Tibial artery (tissue), 4 donors: ENCODE results near the gene HPCAL1.

Experiments
- DNase-seq, 2 donors: peaks; one replicate each; pipeline ENCODE4 v3.0.0-alpha.2; 2019
- H3K27ac ChIP-seq, 2 donors: fragments of 200-600 bp; sonication (generic) in 1 of 2; 1 replicate in 1 of 2; 2 replicates in 1 of 2; pipeline ENCODE4 v1.5.1; 2018 to 2019; ENCODE audit warnings: mild to moderate bottlenecking in 1 of 2
- H3K27me3 ChIP-seq, 2 donors: fragments of 200-600 bp; sonication (generic) in 1 of 2; one replicate each; pipeline versions ENCODE4 v1.5.1 to v1.6.0; 2016 to 2019
- H3K36me3 ChIP-seq, 3 donors: fragments of 200-600 bp; sonication (generic) in 2 of 3; one replicate each; pipeline ENCODE4 v1.5.1; 2016 to 2019; ENCODE audit warnings: mild to moderate bottlenecking in 2 of 3
- H3K4me1 ChIP-seq, 4 donors: fragments of 200-600 bp; sonication (generic) in 2 of 4; 1 replicate in 3 of 4; 2 replicates in 1 of 4; pipeline ENCODE4 v1.5.1; 2016 to 2019
- H3K4me3 ChIP-seq, 2 donors: fragments of 200-600 bp; sonication (generic) in 1 of 2; 1 replicate in 1 of 2; 2 replicates in 1 of 2; pipeline ENCODE4 v1.5.1; 2018 to 2019; ENCODE audit warnings: mild to moderate bottlenecking in 2 of 2
- H3K9me3 ChIP-seq, 3 donors: fragments of 200-600 bp; sonication (generic) in 1 of 3; one replicate each; pipeline ENCODE4 v1.5.1; 2016 to 2019
- intact Hi-C: fragments of 100-400 bp; cut with DNase I; formaldehyde crosslinking; loops from one replicate; pipeline ENCODE4 v1.15.0; 2023; ENCODE audit warnings: low total_unique reads
- TF ChIP-seq, protein P1 (sequence below), 2 experiments: fragments of 200-600 bp in 1 of 2; fragments of 450-650 bp in 1 of 2; IDR thresholded peaks; one replicate each; pipeline ENCODE4 v1.5.1; 2017 to 2019; ENCODE audit warnings: antibody characterized with exemption in 2 of 2, mild to moderate bottlenecking in 1 of 2, moderate library complexity in 1 of 2

HPCAL1 gene

DNA sequence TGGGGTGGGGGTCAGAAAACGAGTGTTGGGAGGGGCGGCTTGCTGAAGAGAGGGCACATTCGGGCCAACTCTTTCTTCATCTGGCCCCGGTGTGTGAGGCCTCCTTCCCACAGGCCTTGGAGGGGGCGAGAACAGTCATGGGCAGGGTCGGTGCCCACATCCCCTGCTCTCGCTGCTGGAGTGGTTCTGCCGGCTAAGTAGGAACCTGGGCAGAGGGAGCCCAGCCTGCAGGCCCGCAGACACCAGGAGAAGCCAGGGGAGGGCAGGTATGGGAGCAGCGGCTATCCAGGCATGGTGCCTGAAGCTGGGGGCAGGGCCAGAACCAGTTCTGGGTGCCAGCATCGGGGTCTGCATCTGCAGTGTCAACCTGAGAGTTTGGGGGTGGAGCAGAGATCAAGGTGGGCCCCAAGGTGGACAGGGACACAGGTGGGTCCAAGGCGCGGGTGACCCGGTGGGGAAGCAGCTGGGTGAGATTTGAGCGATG lies 46.6 kb upstream of the HPCAL1 start:
- no peak overlapping the region for H3K4me3 ChIP-seq
- no peaks in the 10 kb centered on the region for H3K4me1 ChIP-seq
- peaks cover 0 to under 1% (median 0%) of the 10 kb centered on the region in 3 donors for H3K9me3 ChIP-seq
- intact Hi-C loops, result no loop called here
- peaks cover 0 to 3% of the 10 kb centered on the region in 2 donors for H3K27me3 ChIP-seq
- TF ChIP-seq, protein P1, sequence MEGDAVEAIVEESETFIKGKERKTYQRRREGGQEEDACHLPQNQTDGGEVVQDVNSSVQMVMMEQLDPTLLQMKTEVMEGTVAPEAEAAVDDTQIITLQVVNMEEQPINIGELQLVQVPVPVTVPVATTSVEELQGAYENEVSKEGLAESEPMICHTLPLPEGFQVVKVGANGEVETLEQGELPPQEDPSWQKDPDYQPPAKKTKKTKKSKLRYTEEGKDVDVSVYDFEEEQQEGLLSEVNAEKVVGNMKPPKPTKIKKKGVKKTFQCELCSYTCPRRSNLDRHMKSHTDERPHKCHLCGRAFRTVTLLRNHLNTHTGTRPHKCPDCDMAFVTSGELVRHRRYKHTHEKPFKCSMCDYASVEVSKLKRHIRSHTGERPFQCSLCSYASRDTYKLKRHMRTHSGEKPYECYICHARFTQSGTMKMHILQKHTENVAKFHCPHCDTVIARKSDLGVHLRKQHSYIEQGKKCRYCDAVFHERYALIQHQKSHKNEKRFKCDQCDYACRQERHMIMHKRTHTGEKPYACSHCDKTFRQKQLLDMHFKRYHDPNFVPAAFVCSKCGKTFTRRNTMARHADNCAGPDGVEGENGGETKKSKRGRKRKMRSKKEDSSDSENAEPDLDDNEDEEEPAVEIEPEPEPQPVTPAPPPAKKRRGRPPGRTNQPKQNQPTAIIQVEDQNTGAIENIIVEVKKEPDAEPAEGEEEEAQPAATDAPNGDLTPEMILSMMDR (IDR thresholded peaks at IDR 0.05), result no peak
- no peaks in the 10 kb centered on the region for H3K36me3 ChIP-seq
- no peak overlapping the region for H3K27ac ChIP-seq
- DNase-seq, result no peak

DNA sequence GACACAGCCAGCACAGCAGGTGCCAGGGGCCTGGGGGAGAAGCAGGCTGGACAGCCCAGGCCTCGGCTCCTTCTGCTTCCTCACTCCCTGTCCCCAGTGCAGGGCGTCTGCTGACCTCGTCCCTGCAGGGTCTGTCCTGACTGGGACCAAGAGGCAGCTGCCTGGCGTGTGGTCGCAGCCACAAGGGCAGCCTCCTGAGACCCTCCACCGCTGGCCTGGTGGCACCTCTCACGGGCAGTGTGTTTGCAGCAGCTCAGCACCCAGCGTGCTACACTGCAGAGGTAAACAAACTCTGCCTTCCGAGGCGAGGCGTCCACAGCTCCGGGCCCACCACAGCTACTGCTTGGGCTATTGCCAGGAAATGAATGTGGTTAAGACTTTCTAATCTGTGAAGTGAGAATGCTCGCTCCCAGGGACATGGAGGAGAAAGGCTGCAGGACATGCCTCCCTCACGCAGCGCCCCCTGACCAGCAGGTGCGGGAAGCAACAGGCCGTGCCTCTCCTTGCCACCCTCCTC lies 46.1 kb upstream of the HPCAL1 start:
- peak in 1 of 2 donors; percentile 27 for DNase-seq
- Histone ChIP-seq H3K27me3 (peaks cover 0 to 3% of the 10 kb centered on the region in 2 donors), H3K4me1 (no peaks in the 10 kb centered on the region), H3K4me3 (no peak overlapping the region), H3K27ac (no peak overlapping the region), H3K9me3 (no peaks in the 10 kb centered on the region), H3K36me3 (no peaks in the 10 kb centered on the region)
- intact Hi-C loops, result no loop called here
- TF ChIP-seq, protein P1 (IDR thresholded peaks at IDR 0.05), result no peak

DNA sequence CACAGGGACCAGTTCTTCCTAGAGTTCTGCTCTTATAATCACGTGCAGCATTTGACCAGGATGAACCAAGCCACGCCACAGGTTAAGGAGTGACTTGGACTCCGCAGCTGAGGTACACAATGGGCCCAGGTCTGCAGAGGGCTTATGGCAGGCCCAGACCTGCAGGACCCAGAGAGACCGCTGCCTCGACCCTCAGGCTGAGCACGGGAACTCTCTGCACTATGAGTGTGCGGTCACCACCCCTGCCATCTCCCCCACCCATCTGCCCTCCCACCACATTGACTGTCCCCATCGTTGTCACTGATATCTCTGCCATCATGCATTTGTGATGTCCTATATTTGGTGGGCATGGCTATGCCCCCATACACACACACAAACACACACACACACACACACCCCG lies 45.7 kb upstream of the HPCAL1 start:
- Histone ChIP-seq H3K27me3 (peaks cover 0 to 3% of the 10 kb centered on the region in 2 donors), H3K27ac (no peak overlapping the region), H3K4me1 (no peaks in the 10 kb centered on the region), H3K4me3 (no peak overlapping the region), H3K36me3 (no peaks in the 10 kb centered on the region), H3K9me3 (no peaks in the 10 kb centered on the region)
- peak in 1 of 2 donors; percentile 50 for DNase-seq
- TF ChIP-seq, protein P1 (IDR thresholded peaks at IDR 0.05), result no peak
- intact Hi-C loops, result no loop called here

DNA sequence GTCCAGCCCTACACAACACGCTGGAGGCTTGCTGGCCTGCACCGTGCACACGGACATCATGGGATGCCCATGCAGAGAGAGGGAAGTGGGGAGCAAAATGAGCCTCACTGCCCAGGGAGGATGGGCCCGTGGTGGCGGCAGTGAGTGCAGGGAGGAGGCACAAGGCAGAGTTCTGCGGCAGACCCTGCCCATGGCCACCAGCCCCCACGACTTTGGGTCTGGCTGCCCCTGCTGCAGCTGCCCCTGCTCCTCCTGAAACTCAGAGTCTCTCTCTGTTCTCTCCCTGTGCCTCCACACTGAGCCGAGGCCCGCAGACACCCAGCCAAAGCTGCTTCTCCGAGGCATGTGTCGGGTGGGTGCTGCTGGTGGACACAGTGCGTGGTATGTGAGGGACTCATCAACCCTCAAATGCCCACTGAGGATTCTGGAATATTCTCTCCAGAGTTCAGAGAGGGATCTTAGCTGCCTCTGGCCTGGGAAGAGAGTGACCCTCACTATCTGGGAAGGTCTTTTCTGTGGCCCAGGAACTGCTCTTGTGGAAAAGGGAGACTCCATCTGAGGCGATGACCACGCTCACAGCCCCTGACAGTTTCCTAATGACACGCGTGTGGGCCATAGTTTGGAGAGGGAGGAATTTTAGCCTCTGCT lies 45.1 kb upstream of the HPCAL1 start:
- Histone ChIP-seq H3K4me1 (no peaks in the 10 kb centered on the region), H3K27ac (no peak overlapping the region), H3K27me3 (peaks cover 0 to 3% of the 10 kb centered on the region in 2 donors), H3K9me3 (no peaks in the 10 kb centered on the region), H3K4me3 (no peak overlapping the region), H3K36me3 (no peaks in the 10 kb centered on the region)
- DNase-seq, result peak in 1 of 2 donors; percentile 34
- TF ChIP-seq, protein P1 (IDR thresholded peaks at IDR 0.05), result no peak
- intact Hi-C loops, result no loop called here

DNA sequence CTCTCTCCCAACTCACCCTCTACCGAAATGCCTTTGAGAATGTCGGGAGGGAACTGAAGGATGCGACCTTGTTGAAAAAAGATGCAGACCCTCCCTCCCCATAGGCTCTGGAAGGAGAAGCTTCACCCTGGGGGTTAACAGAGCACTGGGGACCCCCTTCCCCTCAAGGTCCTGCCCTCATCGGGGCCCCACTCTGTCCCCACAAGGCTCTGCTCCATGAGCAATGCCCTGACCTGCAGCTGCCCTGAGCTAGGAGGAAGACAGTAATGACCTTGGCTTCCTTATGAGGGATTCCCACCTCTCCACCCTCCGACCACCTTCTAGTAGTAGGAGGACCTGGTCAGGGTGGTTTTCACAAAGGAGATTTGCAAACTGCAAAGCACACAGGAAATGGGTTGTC lies 44.4 kb upstream of the HPCAL1 start:
- H3K27me3 ChIP-seq, result peaks cover 0 to 3% of the 10 kb centered on the region in 2 donors
- intact Hi-C loops, result no loop called here
- no peak overlapping the region for H3K4me3 ChIP-seq
- H3K4me1 ChIP-seq, result no peaks in the 10 kb centered on the region
- TF ChIP-seq, protein P1 (IDR thresholded peaks at IDR 0.05), result no peak
- no peaks in the 10 kb centered on the region for H3K36me3 ChIP-seq
- no peaks in the 10 kb centered on the region for H3K9me3 ChIP-seq
- DNase-seq, result peak in 1 of 2 donors; percentile 39
- H3K27ac ChIP-seq, result no peak overlapping the region
